Keratinocyte (primary cell): ENCODE data around the gene MCF2. TPM values are rescaled to one million over a fixed set of nuclear protein-coding genes. Genes with fewer than 3 reads are reported as not detected.

Experiments used
- DNase-seq: peaks from one replicate; pipeline ENCODE4 v3.0.0-alpha.2; 2011; ENCODE audit warnings: low read depth, missing footprints, low spot score
- FAIRE-seq: peaks from 2 replicates; lab custom pipeline; 2011; peaks lifted over from hg19 to GRCh38; lab: Jason Lieb, UNC
- H2AFZ ChIP-seq: 2 replicates; pipeline ENCODE4 v1.6.0; 2012; ENCODE audit warnings: low read length, control low read depth, inconsistent platforms; ENCODE audit not compliant: control insufficient read depth
- H3K27ac ChIP-seq: 2 replicates; pipeline ENCODE4 v1.5.1; 2011; ENCODE audit warnings: low read length; ENCODE audit not compliant: control insufficient read depth, insufficient read depth
- H3K27me3 ChIP-seq: 3 replicates; pipeline ENCODE4 v1.6.0; 2011; ENCODE audit warnings: low read length; ENCODE audit not compliant: control insufficient read depth, insufficient read depth; ENCODE audit errors: extremely low read depth
- H3K36me3 ChIP-seq, 2 experiments: 2 replicates in 1 of 2; 3 replicates in 1 of 2; pipeline ENCODE4 v1.5.1; 2011; ENCODE audit warnings: low read length in 2 of 2, mild to moderate bottlenecking in 1 of 2; ENCODE audit not compliant: control insufficient read depth in 2 of 2, insufficient read depth in 2 of 2; ENCODE audit errors: extremely low read depth in 1 of 2
- H3K4me1 ChIP-seq: 3 replicates; pipeline ENCODE4 v1.5.1; 2011; ENCODE audit warnings: low read length; ENCODE audit not compliant: control insufficient read depth, insufficient read depth; ENCODE audit errors: extremely low read depth
- H3K4me2 ChIP-seq: 3 replicates; pipeline ENCODE4 v1.6.0; 2011; ENCODE audit warnings: low read depth, low read length; ENCODE audit not compliant: control insufficient read depth, insufficient read depth; ENCODE audit errors: extremely low read depth
- H3K4me3 ChIP-seq, 3 experiments: fragments of 200-600 bp in 1 of 3; sonication (generic) in 1 of 3; 2 replicates in 2 of 3; 3 replicates in 1 of 3; pipeline ENCODE4 v1.5.1; 2011 to 2016; ENCODE audit warnings: low read length in 3 of 3, mild to moderate bottlenecking in 3 of 3, control low read depth in 2 of 3, inconsistent platforms in 1 of 3, low read depth in 1 of 3, mixed read lengths in 1 of 3, mixed run types in 1 of 3, moderate library complexity in 1 of 3; ENCODE audit not compliant: control insufficient read depth in 2 of 3, insufficient read depth in 2 of 3; ENCODE audit errors: extremely low read depth in 1 of 3
- H3K79me2 ChIP-seq: 2 replicates; pipeline ENCODE4 v1.6.0; 2012; ENCODE audit warnings: low read length; ENCODE audit not compliant: control insufficient read depth, insufficient read depth
- H3K9ac ChIP-seq: 3 replicates; pipeline ENCODE4 v1.6.0; 2011; ENCODE audit warnings: low read length; ENCODE audit not compliant: control insufficient read depth, insufficient read depth; ENCODE audit errors: extremely low read depth
- H3K9me1 ChIP-seq: 3 replicates; pipeline ENCODE4 v1.6.0; 2011; ENCODE audit warnings: low read length; ENCODE audit not compliant: control insufficient read depth, insufficient read depth; ENCODE audit errors: extremely low read depth
- H3K9me3 ChIP-seq: 2 replicates; pipeline ENCODE4 v1.5.1; 2012; ENCODE audit warnings: low read depth, low read length; ENCODE audit not compliant: control insufficient read depth
- H4K20me1 ChIP-seq: 3 replicates; pipeline ENCODE4 v1.6.0; 2011; ENCODE audit warnings: low read length; ENCODE audit not compliant: control insufficient read depth, insufficient read depth; ENCODE audit errors: extremely low read depth
- CTCF ChIP-seq, 3 experiments: IDR thresholded peaks in 1 of 3; conservative IDR thresholded peaks in 1 of 3; optimal IDR thresholded peaks in 1 of 3; 2 replicates in 2 of 3; 3 replicates in 1 of 3; pipeline versions ENCODE3 to v1.5.1; 2011; ENCODE audit warnings: low read length in 3 of 3, mild to moderate bottlenecking in 3 of 3, moderate library complexity in 2 of 3, control low read depth in 1 of 3, inconsistent platforms in 1 of 3; ENCODE audit not compliant: insufficient read depth in 2 of 3; ENCODE audit errors: extremely low read depth in 1 of 3
- EZH2 ChIP-seq: IDR thresholded peaks from one replicate; pipeline ENCODE4 v1.6.1; 2012; ENCODE audit warnings: inconsistent platforms, mild to moderate bottlenecking, low read length, moderate library complexity
- dilution Hi-C: fragments of 300-500 bp; cut with MboI; formaldehyde crosslinking; loops from one replicate; pipeline ENCODE4 v1.7.0; 2020; ENCODE audit warnings: low sequenced_read_pairs; ENCODE audit not compliant: extremely low pct_ligation_motif_present
- polyA plus RNA-seq, 5 experiments: library from polyadenylated mRNA; depleted of rRNA in 3 of 5; stranded (reverse) in 3 of 5; stranded (forward) in 1 of 5; unstranded in 1 of 5; fragments of >200 nt; gene quantifications; 1 replicate in 1 of 5; 2 replicates in 3 of 5; 3 replicates in 1 of 5; pipeline versions ENCODE4 v1.2.1 to v1.2.3, GENCODE V29; 2011 to 2012; ENCODE audit warnings: missing spikeins in 2 of 5, low read depth in 1 of 5, low replicate concordance in 1 of 5

Gene MCF2
- polyA plus RNA-seq, 1 donor (not counting 4 experiments of a cell fraction or from before 2014, with no cell fraction given), result 0.75 TPM

GRCh38 chrX:139543920-139544319, 164.0 kb downstream of the MCF2 start:
- Histone ChIP-seq H3K4me3 (no peak overlapping the region), H3K27ac (no peak overlapping the region), H2AFZ (no peak overlapping the region), H3K9me3 (no peaks in the 10 kb centered on the region), H3K4me1 (no peaks in the 10 kb centered on the region), H3K9ac (no peak overlapping the region), H3K27me3 (no peaks in the 10 kb centered on the region), H4K20me1 (no peaks in the 10 kb centered on the region), H3K9me1 (no peaks in the 10 kb centered on the region), H3K36me3 (no peaks in the 10 kb centered on the region), H3K4me2 (no peak overlapping the region), H3K79me2 (no peaks in the 10 kb centered on the region)
- TF ChIP-seq EZH2 (no peak), CTCF (optimal IDR thresholded peaks at IDR 0.05 in 1 of 3, IDR thresholded peaks at IDR 0.05 in 1 of 3, conservative IDR thresholded peaks at IDR 0.05 in 1 of 3; ENCODE audit: extremely low read depth in 1 of 3, insufficient read depth in 2 of 3, low read length in 3 of 3) (no peak)
- DNase-seq (no peak), FAIRE-seq (no peak)
- dilution Hi-C loops, result no loop called here

- Histone ChIP-seq H2AFZ (no peak overlapping the region), H3K36me3 (no peaks in the 10 kb centered on the region), H3K27me3 (no peaks in the 10 kb centered on the region), H3K9me3 (no peaks in the 10 kb centered on the region), H3K27ac (no peak overlapping the region), H3K9ac (no peak overlapping the region), H3K4me3 (no peak overlapping the region), H3K9me1 (no peaks in the 10 kb centered on the region), H3K4me1 (no peaks in the 10 kb centered on the region), H4K20me1 (no peaks in the 10 kb centered on the region), H3K79me2 (no peaks in the 10 kb centered on the region), H3K4me2 (no peak overlapping the region)
- DNase-seq, result no peak
- FAIRE-seq, result no peak
- dilution Hi-C loops, result no loop called here
- no peak for TF ChIP-seq EZH2
These were observed 165.3 kb downstream of the MCF2 start for GRCh38 chrX:139542652-139543051.
